Measurements from ENCODE around the gene RAD18. TPM values are rescaled to one million over a fixed set of nuclear protein-coding genes. Genes with fewer than 3 reads are reported as not detected.

RAD18 gene
- total RNA-seq, 1 donor from 2014 or later, result 35.4 TPM

GRCh38 chr3:8899876-8900460 is 63.3 kb downstream of the RAD18 start:
- H3K27ac ChIP-seq, result no peak overlapping the region
- H3K4me3 ChIP-seq, result no peak overlapping the region
- intact Hi-C loops (cut with DNase I), result no loop called here
- H3K4me1 ChIP-seq, result no peaks in the 10 kb centered on the region
- no peaks in the 10 kb centered on the region for H3K36me3 ChIP-seq
- no peak for DNase-seq (ENCODE audit: extremely low spot score in 2 of 2)
- no peaks in the 10 kb centered on the region for H3K9me3 ChIP-seq
- TF ChIP-seq CTCF (IDR thresholded peaks at IDR 0.05) (no peak), POLR2AphosphoS5 (IDR thresholded peaks at IDR 0.05; ENCODE audit: insufficient read depth in 1 of 2, low read depth in 1 of 2) (no peak), POLR2A (IDR thresholded peaks at IDR 0.05) (no peak)
- H3K27me3 ChIP-seq, result no peaks in the 10 kb centered on the region

GRCh38 chr3:8895829-8896228 is 67.4 kb downstream of the RAD18 start:
- intact Hi-C loops (cut with DNase I), result no loop called here
- H3K4me3 ChIP-seq, result no peak overlapping the region
- H3K27me3 ChIP-seq, result no peaks in the 10 kb centered on the region
- H3K9me3 ChIP-seq, result no peaks in the 10 kb centered on the region
- H3K27ac ChIP-seq, result no peak overlapping the region
- no peaks in the 10 kb centered on the region for H3K4me1 ChIP-seq
- TF ChIP-seq POLR2AphosphoS5 (IDR thresholded peaks at IDR 0.05; ENCODE audit: insufficient read depth in 1 of 2, low read depth in 1 of 2) (no peak), CTCF (IDR thresholded peaks at IDR 0.05) (no peak), POLR2A (IDR thresholded peaks at IDR 0.05) (no peak)
- no peaks in the 10 kb centered on the region for H3K36me3 ChIP-seq
- no peak for DNase-seq (ENCODE audit: extremely low spot score in 2 of 2)

GRCh38 chr3:8893001-8893400 is 70.3 kb downstream of the RAD18 start:
- Histone ChIP-seq H3K36me3 (no peaks in the 10 kb centered on the region), H3K4me1 (no peaks in the 10 kb centered on the region), H3K27ac (no peak overlapping the region), H3K9me3 (no peaks in the 10 kb centered on the region), H3K4me3 (no peak overlapping the region), H3K27me3 (no peaks in the 10 kb centered on the region)
- TF ChIP-seq POLR2AphosphoS5 (IDR thresholded peaks at IDR 0.05; ENCODE audit: insufficient read depth in 1 of 2, low read depth in 1 of 2), result no peak
- DNase-seq (ENCODE audit: extremely low spot score in 2 of 2), result no peak
- intact Hi-C loops (cut with DNase I), result no loop called here

- no peak for DNase-seq (ENCODE audit: extremely low spot score in 2 of 2)
- intact Hi-C loops (cut with DNase I), result no loop called here
Measured at GRCh38 chr3:8891774-8892173, 71.5 kb downstream of the RAD18 start.

GRCh38 chr3:8891303-8891702 is 72.0 kb downstream of the RAD18 start:
- no peaks in the 10 kb centered on the region for H3K9me3 ChIP-seq
- no peak overlapping the region for H3K27ac ChIP-seq
- no peak for DNase-seq (ENCODE audit: extremely low spot score in 2 of 2)
- no peaks in the 10 kb centered on the region for H3K4me1 ChIP-seq
- no peak overlapping the region for H3K4me3 ChIP-seq
- TF ChIP-seq POLR2AphosphoS5 (IDR thresholded peaks at IDR 0.05; ENCODE audit: insufficient read depth in 1 of 2, low read depth in 1 of 2), result no peak
- no peak for TF ChIP-seq CTCF (IDR thresholded peaks at IDR 0.05)
- TF ChIP-seq POLR2A (IDR thresholded peaks at IDR 0.05), result no peak
- no peaks in the 10 kb centered on the region for H3K36me3 ChIP-seq
- no peaks in the 10 kb centered on the region for H3K27me3 ChIP-seq
- intact Hi-C loops (cut with DNase I), result no loop called here

More at GRCh38 chr3:8891774-8892173, 71.5 kb downstream of the RAD18 start:
- Histone ChIP-seq H3K4me3 (no peak overlapping the region), H3K4me1 (no peaks in the 10 kb centered on the region), H3K36me3 (no peaks in the 10 kb centered on the region), H3K27me3 (no peaks in the 10 kb centered on the region), H3K27ac (no peak overlapping the region), H3K9me3 (no peaks in the 10 kb centered on the region)
- no peak for TF ChIP-seq POLR2AphosphoS5 (IDR thresholded peaks at IDR 0.05; ENCODE audit: insufficient read depth in 1 of 2, low read depth in 1 of 2)
- no peak for TF ChIP-seq POLR2A (IDR thresholded peaks at IDR 0.05)
- TF ChIP-seq CTCF (IDR thresholded peaks at IDR 0.05), result no peak

All from vagina (tissue), 2 donors.